Activated CD8-positive, alpha-beta memory T cell treated with anti-CD3 and anti-CD28 coated beads for 1 hour (primary cell): ENCODE measurements around the gene LDLR.

Source experiments
- DNase-seq, 2 donors: peaks; one replicate each; pipeline ENCODE4 v3.0.0-alpha.2; 2020; ENCODE audit warnings: low read depth in 1 of 2; ENCODE audit errors: extremely low read depth in 1 of 2

The LDLR gene

DNA sequence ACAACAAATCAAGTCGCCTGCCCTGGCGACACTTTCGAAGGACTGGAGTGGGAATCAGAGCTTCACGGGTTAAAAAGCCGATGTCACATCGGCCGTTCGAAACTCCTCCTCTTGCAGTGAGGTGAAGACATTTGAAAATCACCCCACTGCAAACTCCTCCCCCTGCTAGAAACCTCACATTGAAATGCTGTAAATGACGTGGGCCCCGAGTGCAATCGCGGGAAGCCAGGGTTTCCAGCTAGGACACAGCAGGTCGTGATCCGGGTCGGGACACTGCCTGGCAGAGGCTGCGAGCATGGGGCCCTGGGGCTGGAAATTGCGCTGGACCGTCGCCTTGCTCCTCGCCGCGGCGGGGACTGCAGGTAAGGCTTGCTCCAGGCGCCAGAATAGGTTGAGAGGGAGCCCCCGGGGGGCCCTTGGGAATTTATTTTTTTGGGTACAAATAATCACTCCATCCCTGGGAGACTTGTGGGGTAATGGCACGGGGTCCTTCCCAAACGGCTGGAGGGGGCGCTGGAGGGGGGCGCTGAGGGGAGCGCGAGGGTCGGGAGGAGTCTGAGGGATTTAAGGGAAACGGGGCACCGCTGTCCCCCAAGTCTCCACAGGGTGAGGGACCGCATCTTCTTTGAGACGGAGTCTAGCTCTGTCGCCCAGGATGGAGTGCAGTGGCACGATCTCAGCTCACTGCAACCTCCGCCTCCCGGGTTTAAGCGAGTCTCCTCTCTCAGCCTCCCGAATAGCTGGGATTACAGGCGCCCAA lies at the start of gene LDLR:
LDLR (plus strand) TSS at position 210 of the 760 bp plus-strand sequence; CDS start at position 296, 86 bp downstream.
- DNase-seq: peak; percentile 46 to 49

DNA sequence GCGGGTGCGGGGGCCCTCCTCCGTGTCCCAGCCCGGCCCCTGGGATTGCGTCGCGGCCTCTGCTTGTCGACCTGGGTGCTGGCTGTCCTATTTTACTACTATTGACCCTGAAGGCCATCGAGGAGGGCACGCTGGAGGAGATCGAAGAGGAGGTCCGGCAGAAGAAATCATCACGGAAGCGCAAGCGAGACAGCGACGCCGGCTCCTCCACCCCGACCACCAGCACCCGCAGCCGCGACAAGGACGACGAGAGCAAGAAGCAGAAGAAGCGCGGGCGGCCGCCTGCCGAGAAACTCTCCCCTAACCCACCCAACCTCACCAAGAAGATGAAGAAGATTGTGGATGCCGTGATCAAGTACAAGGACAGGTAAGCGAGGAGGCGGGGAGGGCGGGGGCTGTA lies 48.1 kb upstream of the LDLR start:
- no peak for DNase-seq

DNA sequence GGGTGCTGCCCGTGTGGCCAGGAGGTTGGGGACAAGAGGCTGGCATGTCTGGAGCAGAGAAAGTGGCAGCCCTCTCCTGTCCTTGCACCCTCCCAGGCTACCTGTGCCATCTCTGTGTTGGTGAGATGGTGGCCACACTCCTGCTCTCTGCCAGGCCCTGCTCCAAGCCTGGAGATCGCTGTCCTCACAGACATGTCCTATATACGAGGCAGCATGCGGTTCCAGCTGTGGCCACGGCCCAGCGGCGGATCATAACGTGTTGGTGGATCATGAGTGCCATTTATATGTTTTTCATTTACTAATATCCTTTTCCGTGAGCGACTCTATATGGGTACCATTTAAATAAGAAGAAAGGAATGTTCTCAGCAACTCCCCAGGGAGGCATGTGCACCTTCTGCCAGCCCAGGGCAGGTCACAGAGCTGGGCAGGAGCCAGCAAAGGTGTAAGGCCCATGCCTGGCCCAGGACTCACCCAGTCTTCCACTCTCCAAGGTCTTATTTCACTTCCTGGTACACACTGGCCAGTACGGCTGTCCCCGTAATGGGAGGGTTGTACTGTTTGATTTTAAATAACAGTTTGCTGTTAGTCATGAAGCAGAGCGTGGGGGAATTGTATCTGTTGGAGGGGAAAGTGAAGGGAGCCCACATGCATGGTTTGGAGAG lies 47.2 kb upstream of the LDLR start:
- DNase-seq: no peak

DNA sequence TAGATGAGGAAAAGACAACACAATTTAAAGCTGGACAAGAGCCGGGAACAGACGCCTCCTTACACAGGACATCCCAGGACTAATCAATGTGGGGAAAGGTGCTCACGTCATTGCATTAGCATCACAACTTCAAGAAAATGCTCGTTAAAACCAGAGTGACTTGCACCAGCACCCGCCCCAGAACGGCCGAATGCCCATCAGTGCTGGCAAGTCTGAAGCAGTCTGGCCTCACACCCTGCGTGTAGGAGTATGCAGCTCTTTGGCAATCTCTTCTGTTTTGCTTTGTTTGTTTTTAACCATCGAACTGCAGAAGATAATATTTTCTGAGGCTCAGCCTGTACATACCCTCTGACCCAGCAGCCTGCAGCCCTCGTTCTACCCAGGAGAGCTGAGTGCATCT lies 44.8 kb upstream of the LDLR start:
- DNase-seq: no peak

DNA sequence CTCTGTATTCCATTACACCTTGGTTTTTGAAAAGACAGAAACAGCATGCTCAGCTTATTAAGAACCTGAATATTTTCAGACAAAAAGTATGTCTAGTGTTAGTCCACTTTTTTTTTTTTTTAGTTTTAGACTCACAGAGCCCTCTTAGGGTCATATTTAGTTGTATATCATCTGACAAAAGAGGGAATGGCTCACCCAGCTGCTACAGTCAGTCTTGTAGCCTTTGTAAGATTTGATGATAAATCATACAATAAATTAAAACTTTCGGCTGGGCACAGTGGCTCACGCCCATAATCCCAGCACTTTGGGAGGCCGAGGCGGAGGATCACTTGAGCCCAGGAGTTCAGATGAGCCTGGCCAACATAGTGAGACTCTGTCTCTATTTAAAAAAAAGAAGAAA lies 43.7 kb upstream of the LDLR start:
- DNase-seq: no peak

DNA sequence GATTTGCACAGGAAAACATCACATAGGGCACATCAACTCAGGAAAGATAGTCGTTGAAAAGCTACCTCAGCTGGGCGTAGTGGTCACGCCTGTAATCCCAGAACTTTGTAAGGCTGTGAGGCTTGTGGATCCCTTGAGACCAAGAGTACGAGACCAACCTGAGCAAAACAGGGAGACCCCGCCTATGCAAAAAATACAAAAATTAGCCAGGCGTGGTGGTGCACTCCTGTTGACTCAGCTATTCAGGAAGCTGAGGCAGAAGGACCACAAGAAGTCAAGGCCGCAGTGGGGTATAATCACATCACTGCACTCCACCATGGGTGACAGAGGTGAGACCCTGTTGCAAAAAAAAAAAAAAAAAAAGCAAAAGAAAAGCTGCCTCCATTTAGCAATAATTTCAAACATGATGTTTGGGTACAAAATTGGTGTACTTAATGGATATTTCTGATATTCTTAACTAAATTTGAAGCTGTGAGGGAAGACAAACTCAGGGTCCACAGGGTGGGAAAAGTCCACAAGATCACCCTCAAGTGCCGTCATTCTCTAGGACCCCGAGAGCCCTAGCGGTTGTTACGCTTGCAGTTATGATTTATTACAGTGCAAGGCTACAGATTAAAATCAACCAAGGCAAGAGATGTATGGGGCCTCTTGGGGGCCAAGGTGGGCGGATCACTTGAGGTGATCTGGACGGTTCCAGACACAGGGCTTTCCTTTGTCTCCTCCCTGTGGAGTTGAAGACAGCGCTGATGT lies 42.5 kb upstream of the LDLR start:
- DNase-seq: no peak

DNA sequence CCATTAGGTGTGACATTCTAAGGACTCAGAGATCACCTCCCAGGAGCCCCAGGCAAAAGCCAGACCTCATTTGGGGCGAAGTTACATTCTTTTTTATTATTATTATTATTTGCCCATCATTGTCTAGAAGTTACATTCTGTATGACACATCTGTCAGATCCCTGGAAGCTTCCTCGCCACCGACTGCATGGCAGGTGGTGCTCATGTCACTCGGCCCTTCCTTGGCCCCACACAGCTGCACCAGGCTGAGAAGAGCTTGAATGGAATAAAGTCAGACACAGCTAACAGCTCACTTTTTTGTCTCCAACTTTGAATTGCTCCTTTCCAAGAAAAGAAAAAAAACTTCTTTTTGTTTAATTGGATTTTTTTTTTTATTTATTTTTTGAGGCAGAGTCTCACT lies 41.4 kb upstream of the LDLR start:
- no peak for DNase-seq

DNA sequence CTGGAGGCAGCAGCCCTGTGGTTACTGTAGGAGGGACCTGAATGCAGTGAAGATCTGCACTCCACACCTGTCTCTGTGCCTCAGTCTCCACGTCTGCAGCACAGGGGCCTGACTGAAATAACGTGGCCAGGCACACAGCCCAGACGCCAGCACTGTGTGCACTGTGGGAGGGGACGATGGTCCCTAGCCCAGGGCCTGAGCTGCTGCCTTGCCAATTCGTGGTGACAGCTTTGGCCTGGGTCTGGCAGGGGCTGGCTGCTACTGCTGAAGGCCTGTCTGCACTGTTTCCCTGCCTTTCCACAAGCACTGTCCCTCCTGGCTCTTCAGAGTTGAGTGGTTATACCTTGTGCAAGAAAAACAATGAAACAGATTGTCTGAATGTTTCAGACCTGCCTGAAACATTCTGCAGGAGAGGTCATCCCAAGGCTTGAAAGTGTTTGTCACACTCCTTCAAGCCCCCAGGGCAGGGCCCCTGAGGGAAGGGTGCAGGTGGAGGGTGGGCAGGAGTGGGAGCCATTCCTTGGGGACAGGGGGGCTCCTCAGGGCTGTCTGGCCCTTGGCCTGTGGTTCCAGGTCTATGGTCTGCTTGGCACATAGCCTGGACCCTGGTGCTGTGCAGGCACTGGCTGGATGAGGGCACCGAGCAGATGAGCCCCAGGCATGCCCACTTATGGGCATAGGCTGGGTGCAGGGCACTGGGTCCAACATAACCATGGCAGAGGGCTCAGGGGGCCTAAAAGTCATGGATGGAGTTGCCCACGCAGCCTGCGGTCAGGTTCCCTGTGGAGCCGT lies 38.7 kb upstream of the LDLR start:
- no peak for DNase-seq

DNA sequence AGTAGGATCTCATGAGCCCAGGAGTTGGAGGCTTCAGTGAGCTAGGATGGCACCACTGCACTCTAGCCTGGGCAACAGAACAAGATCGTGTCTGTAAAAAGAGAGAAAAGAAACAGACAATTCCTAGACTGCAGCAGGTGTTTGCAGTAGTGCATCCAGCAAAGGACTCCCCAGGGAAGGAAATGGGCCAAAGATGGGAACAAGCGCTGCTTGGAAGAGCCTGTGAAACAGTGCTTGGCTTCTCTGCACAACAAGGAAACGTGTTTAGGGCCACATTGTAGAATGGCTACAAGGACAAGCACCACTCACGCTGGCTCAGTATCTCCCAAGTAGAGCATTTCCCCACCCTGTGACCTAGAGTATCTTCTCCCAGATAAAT lies 35.5 kb upstream of the LDLR start:
- DNase-seq: no peak

DNA sequence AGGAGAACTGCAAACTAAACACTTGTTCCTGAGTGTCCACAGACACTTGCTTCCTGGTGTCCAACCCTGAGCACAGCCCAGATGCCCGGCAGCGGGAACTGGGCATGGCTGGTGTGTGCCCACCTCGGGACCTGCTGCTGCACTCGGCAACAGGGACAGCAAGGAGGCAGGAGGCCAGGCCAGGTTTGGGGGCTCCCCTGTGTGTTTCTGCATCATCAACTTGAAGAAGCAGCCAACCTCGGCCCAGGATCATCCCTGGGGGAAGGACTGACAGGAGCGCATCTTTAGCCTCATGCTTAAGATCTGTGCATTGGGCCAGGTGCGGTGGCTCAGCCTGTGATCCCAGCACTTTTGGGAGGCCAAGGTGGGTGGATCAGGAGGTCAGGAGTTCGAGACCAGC lies 35.1 kb upstream of the LDLR start:
- DNase-seq: no peak

DNA sequence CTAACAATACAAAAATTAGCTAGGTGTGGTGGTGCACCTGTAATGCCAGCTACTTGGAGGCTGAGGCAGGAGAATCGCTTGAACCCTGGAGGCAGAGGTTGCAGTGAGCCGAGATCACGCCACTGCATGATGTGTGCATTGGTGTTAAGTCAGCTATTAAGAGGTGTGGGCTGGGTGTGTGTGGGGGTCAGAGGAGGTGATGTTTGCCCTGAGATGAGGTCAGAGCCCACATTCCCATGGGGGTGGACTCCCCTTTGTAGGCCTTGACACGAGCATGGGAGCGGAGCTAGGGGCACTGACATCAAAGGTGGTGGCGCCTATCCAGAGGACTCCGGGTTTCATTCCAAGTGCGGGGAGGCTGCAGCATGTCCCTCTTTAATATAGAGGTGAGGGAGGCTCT lies 34.6 kb upstream of the LDLR start:
- DNase-seq: no peak

DNA sequence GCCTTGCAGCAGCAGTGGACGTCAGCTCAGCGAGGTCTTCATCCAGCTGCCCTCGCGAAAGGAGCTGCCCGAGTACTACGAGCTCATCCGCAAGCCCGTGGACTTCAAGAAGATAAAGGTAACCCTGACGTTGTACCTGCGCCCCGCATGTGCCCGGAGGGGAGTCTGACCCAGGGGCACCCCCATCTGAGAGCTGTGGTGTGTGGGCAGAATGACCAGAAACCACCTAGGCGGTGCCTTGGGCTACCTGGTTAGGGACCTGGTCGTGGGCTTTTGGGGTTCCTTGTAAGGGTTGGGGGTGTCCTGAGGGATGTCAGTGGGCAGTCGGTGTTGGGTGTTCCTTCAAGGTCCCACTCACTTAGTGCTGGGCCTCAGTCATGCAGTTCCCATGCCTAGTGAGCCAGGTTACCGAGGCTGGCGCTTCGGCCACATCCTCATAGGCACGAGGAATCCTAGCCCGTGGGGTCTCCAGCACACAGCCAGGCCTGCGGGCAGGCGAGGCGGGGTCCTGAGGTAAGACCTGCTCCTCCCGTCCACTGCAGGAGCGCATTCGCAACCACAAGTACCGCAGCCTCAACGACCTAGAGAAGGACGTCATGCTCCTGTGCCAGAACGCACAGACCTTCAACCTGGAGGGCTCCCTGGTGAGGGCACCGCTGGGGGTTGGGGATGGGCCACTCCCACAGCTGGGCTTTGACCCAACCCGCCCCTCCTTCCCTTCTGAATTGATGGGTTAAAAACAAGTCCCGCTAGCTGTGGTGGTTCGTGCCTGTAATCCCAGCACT lies 30.8 kb upstream of the LDLR start:
- DNase-seq: no peak

DNA sequence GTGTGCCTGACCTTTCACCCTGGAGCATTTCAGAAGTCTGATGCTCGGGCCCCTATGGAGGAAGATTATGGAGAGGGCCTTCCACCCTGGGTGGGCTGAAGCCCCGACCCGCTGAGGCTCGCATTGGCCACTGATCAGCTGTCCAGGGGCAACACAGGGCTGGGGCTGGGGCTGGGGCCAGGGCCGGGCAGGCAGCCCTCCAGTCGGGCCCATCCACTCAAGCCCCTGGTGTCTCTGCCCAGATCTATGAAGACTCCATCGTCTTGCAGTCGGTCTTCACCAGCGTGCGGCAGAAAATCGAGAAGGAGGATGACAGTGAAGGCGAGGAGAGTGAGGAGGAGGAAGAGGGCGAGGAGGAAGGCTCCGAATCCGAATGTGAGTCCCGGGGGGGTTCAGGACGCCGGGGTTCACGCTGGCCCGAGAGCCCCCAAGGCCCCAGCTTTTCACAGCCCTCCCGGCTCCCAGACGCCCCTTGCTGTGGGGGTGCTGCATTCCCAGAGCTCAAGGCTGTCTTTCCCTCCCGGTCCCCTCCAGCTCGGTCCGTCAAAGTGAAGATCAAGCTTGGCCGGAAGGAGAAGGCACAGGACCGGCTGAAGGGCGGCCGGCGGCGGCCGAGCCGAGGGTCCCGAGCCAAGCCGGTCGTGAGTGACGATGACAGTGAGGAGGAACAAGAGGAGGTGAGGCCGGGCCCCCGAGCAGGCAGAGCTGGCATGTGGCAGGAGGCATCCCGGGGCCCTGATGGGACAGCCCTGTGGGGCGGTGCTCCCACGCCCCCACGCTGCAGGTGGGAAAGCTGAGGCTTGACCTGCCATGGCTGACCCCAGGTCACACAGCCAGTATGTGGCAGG lies 29.5 kb upstream of the LDLR start:
- no peak for DNase-seq

DNA sequence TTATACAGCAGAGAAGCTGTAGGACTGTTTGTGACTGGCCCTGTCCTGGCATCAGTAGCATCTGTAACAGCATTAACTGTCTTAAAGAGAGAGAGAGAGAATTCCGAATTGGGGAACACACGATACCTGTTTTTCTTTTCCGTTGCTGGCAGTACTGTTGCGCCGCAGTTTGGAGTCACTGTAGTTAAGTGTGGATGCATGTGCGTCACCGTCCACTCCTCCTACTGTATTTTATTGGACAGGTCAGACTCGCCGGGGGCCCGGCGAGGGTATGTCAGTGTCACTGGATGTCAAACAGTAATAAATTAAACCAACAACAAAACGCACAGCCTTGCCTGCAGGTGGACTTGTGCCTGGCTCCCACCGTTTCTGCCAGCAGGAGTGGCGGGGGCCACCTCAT lies 27.3 kb upstream of the LDLR start:
- no peak for DNase-seq

DNA sequence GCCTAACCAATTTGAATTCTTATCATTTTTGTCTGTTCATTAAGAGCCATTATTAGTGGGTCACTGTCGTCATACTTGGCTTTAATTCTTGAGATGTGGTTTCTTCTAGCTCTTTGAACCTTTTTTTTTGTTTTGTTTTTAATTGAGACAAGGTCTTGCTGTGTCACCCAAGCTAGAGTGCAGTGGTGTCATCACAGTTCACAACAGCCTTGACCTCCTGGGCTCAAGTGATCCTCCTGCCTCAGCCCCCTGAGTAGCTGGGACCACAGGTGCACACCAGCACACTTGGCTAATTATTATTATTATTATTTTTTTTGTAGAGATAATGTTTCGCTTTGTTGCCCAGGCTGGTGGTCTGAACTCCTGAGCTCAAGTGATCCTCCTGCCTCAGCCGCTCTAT lies 25.8 kb upstream of the LDLR start:
- DNase-seq: no peak

DNA sequence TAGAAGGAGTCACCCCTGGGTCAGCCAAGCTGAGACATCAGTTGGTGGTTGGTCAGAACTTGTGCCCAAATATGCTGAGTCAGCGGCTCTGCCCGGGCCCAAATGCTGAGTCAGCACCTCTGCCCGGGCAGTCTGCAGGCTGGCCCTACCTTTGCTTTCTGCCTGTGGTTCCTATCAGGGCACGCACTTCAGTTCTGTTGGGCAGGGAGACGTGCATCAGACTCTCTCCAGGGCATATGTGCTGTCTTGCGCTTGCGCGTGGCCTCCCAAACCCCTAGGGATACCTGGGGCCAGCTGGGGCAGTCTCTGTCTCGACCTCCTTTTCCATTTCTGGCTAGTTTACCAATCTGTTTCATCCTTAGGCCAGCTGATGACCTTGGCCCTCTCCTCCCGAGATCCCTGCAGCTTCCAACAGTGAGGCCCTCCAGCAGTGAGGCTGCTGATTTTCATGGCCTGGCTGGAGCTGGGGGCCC lies 24.4 kb upstream of the LDLR start:
- DNase-seq: no peak

DNA sequence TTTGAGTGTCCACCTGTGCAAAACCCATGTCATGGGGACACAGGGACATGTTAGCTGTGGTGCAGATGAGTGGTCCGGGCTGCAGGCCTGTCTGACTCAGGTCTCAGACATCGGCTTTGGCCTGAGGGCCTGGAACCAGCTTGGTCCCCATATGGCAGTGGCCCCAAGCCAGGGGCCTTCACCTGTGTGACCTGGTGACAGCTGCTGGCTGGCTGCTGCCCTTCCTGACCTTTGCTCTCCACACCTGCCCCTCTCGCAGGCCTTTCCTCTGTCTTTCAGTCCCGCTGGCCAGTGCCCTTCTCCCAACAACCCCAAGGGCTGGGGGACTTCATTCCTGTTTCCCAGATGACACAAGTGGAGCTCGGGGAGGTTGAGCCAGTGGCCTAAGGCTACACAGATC lies 22.9 kb upstream of the LDLR start:
- DNase-seq: no peak

DNA sequence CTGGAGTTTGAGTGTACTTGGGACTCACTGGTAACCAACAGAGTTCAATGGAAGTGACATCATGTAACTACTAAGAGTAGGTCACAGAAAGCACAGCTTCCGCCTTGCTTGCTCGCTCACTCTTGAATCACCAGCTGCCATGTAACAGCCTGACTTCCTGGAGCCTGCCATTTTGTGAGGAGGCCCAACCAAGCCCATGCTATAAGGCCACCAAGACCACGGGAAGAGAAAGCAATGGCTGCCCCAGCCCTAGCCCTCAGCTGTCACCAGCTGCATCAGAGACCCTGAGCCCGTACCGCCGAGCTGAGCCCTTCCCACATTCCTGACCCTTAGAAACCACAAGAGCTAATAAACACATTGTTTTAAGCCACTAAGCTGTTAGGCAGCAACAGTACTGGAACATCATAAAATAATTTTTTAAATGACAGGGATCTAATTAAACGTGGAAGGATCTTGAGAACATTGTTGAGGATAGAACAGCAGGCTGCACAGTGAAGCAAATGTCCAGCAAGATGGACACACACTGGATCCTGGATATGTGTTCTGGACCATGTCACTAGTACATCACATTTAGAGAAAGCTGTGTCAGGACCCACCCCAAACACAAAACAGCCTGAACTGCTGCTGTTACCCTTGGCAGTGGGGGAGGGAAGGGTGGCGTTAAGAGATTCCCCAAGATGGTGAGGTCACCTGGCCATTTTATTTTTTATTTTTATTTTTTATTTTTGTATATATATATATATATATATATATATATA lies 21.7 kb upstream of the LDLR start:
- no peak for DNase-seq

DNA sequence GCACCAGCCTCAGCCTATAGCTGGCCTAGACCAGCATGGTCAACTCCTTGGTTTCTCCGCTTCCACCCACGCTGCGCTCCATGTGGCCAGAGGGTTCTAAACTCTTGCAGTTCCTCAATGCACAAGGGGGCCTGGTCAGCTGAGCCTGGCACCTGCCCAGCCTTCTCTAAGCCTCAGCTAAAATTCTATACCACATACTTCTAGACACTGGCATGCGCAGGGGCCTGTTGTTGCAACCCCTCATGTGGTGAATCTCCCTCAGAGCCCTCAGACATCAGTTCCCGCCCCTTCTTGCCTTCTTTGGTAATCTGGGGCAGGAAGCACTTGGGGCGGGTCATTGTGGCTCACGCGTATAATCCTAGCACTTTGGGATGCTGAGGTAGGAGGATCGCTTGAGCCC lies 19.7 kb upstream of the LDLR start:
- no peak for DNase-seq
